AG09309 (cell line): ENCODE measurements around the gene IGFBP2.

Experiments used
- DNase-seq: peaks from one replicate; pipeline ENCODE4 v3.0.0-alpha.2; 2010; ENCODE audit warnings: low read depth
- H3K4me3 ChIP-seq: 2 replicates; pipeline ENCODE4 v1.5.1; 2011; ENCODE audit warnings: mild to moderate bottlenecking, low read depth, low read length, moderate library complexity; ENCODE audit not compliant: control insufficient read depth
- CTCF ChIP-seq: IDR thresholded peaks from 2 replicates; pipeline ENCODE4 v1.5.1; 2011; ENCODE audit warnings: mild to moderate bottlenecking, low read depth, low read length, inconsistent platforms; ENCODE audit not compliant: insufficient read depth, control insufficient read depth; ENCODE audit errors: missing control alignments

The IGFBP2 gene

GRCh38 chr2:216632346-216632951 is 771 bp upstream of the IGFBP2 start:
- DNase-seq: no peak
- H3K4me3 ChIP-seq: no peak overlapping the region
- TF ChIP-seq CTCF: no peak

GRCh38 chr2:216633616-216634369 is 573 bp downstream of the IGFBP2 start:
- DNase-seq: no peak
- H3K4me3 ChIP-seq: peak overlapping the region; percentile 34

GRCh38 chr2:216634370-216635148 is 1.3 kb downstream of the IGFBP2 start:
- TF ChIP-seq CTCF: no peak
- no peak for DNase-seq
- peak overlapping the region; percentile 34 for H3K4me3 ChIP-seq

More at GRCh38 chr2:216633616-216634369, 573 bp downstream of the IGFBP2 start:
- TF ChIP-seq CTCF: no peak

- no peak for DNase-seq
- H3K4me3 ChIP-seq: no peak overlapping the region
- no peak for TF ChIP-seq CTCF
Observed at GRCh38 chr2:216635171-216635570, 2.0 kb downstream of the IGFBP2 start.

GRCh38 chr2:216635701-216636550 is 2.7 kb downstream of the IGFBP2 start:
- no peak overlapping the region for H3K4me3 ChIP-seq
- no peak for TF ChIP-seq CTCF
- no peak for DNase-seq
